Endometrial microvascular endothelial cells (primary cell): ENCODE results near the gene TMEM37. TPM values are rescaled to one million over a fixed set of nuclear protein-coding genes. Genes with fewer than 3 reads are reported as not detected.
"Not testable (repeated sequence)": the region's sequence is repeated elsewhere in the genome, so short reads cannot be mapped to it uniquely, and the experiment has no call there.

ENCODE experiments used
- in situ Hi-C: cut with HindIII; loops from 2 replicates; pipeline ENCODE4 v1.10.0; 2017; ENCODE audit warnings: low sequenced_read_pairs, low pct_unique_long_range_greater_than_20kb; ENCODE audit errors: inconsistent ontology term
- total RNA-seq: library from RNA; depleted of rRNA; stranded (reverse); fragments of >200 nt; gene quantifications from one replicate; pipeline ENCODE4 v1.2.3, GENCODE V29; 2015; ENCODE audit errors: inconsistent ontology term

TMEM37 gene, protein sequence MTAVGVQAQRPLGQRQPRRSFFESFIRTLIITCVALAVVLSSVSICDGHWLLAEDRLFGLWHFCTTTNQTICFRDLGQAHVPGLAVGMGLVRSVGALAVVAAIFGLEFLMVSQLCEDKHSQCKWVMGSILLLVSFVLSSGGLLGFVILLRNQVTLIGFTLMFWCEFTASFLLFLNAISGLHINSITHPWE
- total RNA-seq = 0.74 TPM

DNA sequence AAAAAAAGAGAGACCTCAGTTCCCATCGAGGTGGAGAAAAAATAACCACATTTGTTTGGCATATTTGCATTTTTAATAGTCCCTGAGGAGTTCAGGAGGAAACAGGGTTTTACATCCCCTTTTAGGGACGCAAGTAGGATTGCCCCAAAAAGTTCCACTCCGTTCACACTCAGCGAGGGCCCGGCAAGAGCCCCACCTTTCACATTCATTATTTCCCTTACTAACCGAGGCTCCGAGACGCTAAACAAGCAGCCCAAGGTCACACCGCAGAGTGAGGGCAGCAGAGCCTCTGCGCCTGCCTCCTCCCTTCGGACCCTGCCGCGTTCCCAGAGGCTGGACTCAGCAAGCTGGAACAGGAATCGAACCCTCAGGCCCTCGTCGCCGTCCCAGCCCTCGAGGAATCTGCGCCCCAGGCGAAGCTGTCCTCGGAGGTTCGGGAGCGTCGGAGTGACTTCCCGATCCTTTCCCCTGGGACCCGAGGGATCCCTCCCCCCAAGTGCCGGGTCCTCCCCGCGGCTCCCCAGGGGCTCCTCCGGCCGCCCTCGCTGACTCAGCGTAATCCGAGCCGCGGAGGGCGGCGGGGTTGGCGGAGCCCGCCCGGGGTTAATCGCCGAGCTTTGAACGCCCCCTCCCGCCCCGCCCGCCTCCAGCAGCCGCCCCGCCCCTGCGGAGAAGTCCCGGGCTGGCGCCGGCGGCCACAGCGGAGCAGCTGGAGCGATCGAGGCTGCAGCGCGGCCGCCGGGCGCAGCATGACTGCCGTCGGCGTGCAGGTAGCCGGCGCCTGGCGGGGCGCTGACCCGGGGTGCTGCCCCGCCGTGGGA, at the start of gene TMEM37:
TMEM37 (plus strand) TSS at position 700 of the 821 bp plus-strand sequence; CDS start at position 750, 50 bp downstream.
- in situ Hi-C loops = no loop called here

DNA sequence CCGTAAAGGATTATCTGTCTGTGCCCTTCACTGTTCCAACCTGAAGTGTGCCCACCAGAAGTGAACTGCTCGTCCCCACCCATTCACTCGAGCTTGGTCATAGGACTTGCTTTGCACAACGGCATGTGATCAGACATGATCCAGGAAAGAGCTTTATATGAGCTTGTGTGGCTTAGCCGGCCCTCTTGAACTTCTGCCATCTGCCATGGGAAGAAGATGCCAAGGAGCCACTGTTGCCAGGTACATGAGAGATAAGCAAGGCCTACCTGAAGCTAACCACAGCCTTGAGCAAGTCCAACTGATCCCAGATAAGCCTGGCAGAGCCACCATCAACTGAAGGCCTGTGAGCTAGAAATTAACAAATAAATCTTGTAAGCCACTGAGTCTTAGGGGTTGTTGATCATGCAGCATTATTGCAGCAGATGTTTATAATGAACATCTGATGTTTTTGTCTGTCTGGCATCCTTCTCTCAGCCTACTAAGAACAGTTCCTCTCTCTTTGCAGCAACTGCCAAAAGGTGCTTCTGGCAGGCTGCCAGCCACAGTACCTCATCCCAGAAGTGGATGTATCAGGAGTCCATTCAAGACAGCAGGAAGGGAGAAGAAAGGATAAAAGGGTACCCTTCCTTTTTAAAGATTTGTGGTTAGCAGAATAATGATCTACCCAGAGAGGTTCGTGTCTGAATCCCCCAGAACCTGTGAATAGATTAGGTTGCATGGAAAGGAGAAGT, 48.1 kb upstream of the TMEM37 start:
- in situ Hi-C loops = no loop called here

DNA sequence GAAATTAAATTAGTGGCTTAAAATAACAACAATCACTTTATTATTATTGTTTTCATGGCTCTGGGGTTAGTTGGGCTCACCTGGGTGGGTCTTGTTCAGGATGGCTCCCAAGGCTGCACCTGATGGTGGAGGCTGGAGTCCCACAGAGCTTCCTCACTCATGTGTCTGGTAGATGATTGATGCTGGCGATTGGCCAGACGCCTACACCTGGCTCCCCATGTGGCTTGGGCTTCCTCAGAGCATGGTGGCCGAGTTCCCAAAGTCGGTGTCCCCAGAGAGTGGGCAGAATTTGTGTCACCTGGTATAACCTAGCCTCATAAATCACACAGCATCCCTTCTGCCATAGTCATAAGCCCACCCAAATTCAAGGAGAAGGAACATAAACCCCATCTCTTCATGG, 46.7 kb upstream of the TMEM37 start:
- in situ Hi-C loops = no loop called here

DNA sequence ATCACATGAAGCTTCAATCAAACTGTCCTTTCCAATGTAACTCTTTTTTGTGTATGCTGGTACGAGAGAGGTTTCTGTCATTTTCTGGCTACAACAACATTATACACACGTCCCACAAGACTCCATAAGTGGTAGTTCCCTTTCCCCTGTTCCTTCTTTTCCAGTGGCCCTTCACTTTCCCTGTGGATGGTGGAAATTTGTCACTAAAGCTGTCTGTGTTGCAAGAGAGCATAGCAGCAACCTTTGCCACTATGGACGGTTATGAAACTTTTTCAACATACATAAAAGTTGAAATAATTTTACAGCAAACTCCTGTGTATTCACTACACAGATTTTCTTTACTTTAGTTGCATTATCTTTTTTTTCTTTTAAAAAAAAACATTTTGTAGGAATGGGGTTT, 46.2 kb upstream of the TMEM37 start:
- in situ Hi-C loops = no loop called here

DNA sequence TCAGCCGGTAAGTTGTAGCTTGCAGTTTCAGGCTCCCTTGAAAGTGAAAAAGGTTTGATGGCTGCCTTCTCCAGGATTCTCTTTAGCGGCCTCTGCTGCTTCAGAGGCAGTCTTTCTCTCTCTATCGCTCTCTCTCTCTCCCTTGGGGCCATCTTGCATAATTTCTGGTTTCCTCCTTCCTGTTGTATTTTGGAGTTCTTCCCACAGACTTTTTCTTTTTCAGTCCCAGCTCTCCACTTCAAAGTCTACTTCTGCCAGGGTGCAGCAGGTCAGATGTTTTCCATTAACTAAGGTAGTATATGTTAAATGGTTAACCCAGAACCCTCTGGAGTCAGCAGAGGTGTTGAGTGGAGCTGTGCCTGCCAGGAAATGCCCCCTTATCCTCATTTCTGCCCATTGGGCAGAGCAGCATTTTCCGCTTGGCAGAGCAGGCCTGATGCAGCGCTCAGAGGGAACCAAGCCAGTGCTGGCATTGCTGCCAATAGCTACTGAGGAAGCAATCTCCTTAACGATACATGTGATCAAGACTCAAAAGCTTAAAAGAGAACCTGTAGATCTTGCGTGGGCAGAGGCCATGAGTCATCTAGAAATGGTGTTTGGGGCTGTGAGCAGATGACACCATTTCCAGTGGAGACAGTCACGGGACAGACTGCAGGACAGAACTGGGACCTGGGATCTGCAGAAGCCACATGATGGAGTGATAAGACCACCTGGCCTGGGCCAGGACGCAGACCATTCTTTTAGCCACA, 44.1 kb upstream of the TMEM37 start:
- in situ Hi-C loops = no loop called here

DNA sequence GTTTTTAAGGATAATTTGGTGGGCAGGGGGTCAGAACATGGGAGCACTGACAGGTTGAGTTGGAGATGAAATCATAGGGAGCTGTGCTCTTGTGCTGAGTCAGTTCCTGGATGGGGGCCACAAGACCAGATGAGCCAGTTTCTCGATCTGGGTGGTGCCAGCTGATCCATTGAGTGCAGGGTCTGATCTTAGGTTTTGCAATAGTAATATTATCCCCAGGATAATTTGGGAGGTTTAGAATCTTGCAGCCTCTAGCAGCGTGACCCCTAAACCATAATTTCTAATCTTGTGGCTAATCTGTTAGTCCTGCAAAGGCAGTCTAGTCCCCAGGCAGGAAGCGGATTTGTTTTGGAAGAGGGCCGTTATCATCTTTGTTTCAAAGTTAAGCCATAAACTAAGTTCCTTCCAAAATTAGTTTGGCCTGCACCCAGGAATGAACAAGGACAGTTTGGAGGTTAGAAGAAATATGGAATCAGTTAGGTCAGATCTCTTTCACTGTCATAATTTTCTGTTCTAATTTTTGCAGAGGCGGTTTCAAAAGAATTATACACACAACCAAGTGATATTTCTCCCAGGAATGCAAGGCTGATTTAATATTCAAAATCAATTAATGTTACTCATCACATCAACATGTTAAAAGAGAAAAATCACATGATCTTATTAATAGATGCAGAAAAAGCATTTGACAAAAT, 41.9 kb upstream of the TMEM37 start:
- in situ Hi-C loops = no loop called here

DNA sequence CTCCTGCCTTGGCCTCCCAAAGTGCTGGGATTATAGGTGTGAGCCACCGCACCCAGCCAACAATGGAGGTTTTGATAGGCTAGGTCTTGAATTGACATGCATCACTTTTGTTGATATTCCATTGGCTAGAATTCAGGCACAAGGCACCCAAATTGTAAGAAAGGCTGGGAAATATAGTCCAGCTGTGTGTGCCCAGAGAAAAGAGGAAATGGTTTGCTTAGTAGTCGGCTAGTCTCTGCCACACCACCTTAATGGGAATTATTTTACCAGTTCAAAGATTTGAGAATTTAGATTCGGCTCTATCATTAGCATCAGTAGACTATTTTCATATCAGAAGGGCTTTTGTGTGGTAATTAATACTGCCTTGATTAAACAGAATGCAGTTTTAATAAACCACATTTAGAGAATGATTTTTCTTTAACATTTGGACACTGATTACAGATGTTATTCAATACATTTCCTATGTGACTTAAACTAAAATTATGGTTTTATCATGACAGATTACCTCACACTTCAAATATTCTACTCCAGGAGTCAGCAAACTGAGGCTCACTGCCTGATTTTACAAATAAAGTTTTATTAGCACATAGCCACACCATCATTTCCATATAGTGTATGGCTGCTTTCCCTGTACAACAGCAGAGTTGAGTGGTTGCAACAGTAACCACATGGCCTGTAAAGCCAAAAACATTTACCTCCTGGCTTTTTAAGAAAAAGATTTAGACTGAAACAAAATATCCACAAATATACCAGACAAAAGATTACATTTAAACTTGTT, 37.5 kb upstream of the TMEM37 start:
- in situ Hi-C loops = no loop called here

DNA sequence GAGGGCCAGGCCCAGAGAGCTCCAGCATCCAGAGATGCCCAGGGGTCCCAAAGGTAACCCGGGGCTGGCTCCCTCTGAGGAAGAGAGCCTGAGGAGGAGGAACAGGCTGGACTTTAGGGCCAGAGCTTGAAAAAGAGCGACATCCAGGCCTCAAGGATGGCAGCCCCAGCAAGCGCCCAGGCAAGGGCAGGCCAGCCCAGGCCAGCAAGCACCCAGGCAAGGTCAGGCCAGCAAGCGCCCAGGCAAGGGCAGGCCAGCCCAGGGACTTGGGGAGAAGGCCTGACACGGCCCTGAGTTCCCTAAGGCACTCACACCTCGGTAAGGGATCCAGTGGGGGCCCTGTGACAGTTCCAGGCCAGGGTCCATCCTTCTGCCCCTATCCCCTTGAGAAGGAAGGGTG, 34.5 kb upstream of the TMEM37 start:
- in situ Hi-C loops = no loop called here

DNA sequence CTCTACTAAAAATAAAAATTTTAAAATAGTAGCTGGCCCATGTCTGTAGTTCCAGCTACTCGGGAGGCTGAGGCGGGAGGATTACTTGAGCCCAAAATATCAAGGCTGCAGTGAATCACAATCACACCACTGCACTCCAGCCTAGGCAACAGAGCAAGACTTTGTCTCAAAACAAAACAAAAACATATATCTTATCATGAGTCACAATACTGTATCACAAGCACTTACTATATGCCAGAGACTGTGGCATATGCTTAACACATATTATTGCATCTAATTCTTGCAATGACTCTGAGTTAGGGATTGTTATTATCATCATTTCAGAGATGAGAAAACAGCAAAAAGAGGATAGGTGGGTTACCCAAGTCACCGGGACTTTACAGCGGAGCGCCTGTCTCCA, 29.5 kb upstream of the TMEM37 start:
- in situ Hi-C loops = no loop called here

DNA sequence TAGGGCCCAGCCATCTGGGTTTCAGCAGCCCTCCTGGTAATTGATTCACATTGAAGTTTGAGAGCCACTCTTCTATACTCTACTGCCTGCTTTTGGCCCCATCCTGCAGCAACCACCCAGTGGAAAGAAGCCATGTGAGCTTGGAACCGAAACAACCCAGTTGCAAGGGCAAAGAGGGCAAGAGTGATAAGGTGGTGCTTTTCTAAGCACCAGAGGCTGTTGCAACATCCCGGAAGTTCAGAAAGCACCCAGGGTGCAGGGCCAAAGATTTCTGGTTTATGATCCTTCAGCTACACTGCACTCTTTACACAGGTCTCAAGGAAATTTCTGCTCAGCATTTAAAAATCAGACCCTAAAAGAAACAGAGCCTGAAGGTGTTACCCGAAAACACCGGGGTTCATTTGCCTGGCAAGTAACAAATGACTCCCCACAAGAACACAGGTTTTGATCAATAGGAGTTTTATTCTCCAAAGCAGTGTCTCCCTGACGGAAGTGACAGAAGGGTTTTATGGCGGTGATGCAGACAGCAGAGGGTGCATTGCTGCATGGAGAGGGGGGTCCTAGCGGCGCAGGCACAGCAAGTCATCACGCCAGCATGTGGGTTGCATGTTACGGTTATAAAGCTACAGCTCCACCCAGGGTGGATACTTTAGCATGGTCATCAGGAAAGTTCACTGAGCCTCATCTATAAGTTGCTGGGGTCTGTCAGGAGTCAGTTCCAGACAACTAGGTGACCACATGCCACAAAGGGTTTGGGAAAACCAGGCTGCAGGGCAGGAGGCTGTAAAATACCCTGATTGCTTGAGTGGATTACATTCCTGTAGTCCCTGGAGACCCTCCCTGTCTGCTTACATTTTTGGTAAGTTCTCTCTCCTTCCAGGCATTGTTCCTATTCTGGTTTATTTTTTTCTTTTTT, 28.8 kb upstream of the TMEM37 start:
- in situ Hi-C loops = no loop called here

DNA sequence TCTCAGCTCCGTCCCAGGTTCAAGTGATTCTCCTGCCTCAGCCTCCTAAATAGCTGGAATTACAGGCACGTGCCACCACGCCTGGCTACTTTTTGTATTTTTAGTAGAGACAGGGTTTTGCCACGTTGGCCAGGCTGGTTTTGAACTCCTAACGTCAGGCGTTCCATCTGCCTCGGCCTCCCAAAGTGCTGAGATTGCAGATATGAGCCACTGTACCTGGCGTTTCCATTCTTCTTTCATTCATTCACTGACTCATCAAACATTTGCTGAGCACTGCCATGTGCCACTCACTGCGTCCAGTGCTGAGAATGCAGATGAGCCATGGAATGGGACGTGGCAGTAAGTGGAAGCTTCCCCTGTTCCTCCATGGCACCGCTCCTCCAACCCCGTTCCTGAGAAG, 28.0 kb upstream of the TMEM37 start:
- in situ Hi-C loops = not testable (repeated sequence)

DNA sequence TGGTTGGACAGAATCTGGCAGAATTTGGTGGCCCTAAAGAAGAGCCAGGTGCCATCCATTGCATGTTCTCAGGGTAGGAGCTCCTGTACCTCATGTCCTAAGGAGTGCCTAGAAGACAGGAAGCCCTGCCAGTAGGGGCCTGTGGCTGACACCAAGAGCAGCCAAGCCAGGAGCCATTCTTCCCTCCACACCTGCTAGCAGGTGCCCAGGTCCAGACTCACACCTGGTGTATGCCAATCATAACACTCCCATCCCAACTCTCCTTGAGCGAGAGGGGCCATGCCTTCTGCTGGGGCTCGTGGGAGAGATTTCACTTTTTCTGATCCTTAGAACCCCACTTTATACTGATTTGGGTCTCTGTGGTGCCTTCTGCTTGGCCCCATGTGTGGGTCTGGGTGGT, 26.5 kb upstream of the TMEM37 start:
- in situ Hi-C loops = no loop called here

DNA sequence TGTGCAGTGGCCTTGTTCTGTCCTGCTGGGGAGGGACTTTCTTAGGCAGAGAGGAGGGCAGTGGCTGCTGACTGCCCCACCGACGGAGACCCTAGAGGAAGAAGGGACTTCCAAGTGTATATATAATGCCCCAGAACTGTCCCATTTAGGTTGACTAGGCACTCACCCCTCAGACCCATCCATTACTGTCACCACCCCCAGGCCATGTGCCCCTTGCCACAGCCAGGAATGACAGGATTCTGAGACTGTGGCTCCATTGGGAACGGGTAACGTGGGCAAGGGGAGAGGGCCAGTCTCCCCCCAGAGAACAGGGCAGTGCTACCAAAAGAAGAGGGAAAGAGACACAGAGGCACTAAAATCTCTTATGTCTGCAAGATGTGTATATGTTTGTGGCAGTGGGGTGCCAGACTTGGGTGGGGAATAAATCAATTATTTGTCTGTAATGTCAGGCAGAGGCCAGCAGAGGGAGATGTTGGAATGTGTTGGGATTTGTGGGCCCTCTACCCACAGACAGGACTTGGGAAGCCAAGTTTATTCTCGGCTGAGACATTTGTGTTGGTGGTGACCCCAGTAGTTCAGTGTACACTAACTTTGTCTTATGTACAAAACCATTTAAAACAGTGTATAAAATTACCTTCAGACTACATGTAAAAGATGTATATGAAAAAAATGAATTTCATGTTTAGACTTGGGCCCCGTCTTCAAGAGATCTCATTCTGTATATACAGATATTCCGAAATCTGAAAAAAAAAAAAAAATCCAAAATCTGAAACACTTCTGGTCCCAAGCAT, 24.0 kb upstream of the TMEM37 start:
- in situ Hi-C loops = no loop called here

DNA sequence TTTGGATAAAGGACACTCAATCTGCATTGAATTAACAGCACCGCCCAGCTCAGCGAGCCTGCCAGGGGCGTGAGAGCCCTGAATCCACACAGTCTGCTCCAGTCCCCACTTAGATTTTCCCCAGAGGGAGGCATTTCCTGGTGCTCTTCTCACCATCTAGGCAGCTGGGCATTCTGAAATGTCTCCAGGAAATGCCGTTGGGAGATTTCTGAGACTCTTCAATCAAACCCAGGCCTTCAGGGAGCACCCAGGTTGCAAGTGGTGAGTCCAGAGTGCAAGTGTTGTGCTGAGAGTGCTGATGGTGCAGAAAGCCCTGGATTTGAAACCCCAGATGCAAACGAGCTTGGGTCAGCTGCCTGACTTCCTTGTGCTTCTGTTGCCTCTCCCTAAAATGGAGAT, 23.4 kb upstream of the TMEM37 start:
- in situ Hi-C loops = no loop called here

DNA sequence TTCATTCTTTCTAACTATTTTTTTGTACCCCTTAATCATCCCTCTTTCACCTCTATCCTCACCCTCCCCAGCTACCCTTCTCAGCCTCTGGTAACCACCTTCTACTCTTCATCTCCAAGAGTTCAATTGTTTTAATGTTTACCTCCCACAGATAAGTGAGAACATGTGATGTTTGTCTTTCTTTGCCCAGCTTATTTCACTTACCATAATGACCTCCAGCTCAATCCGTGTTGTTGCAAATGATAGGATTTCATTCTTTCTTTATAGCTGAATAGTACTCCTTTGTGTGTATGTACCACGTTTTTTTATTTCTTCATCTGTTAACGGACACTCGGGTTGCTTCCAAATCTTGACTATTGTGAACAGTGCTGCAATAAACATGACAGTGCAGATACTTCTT, 22.1 kb upstream of the TMEM37 start:
- in situ Hi-C loops = no loop called here

DNA sequence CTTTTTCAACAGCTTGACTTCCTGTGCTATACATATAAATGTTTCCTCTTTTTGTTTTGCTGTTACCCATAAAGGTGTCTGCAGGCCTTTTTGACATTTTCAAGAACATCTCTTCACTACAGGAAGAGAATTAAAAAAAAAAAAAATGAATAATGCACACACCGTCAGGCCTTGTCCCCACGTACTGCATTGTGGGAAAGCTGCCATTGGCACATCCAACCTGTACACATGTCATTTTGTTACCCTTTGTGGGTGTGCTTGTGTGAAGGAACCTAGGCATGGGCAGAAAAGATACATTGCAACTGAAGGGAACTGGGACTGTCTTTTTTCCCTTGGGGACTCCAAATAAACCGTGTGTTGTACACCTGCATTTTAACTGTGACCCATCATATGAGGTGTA, 16.8 kb upstream of the TMEM37 start:
- in situ Hi-C loops = loop anchor here (10.0 kb wide), 1 partner anchor 60 kb away; no protein-coding TSS in a partner anchor
